ENCODE measurements around the gene SPATS2.

GRCh38 chr12:49503674-49504180, 136.5 kb downstream of the SPATS2 start:
- TF ChIP-seq, protein P1, sequence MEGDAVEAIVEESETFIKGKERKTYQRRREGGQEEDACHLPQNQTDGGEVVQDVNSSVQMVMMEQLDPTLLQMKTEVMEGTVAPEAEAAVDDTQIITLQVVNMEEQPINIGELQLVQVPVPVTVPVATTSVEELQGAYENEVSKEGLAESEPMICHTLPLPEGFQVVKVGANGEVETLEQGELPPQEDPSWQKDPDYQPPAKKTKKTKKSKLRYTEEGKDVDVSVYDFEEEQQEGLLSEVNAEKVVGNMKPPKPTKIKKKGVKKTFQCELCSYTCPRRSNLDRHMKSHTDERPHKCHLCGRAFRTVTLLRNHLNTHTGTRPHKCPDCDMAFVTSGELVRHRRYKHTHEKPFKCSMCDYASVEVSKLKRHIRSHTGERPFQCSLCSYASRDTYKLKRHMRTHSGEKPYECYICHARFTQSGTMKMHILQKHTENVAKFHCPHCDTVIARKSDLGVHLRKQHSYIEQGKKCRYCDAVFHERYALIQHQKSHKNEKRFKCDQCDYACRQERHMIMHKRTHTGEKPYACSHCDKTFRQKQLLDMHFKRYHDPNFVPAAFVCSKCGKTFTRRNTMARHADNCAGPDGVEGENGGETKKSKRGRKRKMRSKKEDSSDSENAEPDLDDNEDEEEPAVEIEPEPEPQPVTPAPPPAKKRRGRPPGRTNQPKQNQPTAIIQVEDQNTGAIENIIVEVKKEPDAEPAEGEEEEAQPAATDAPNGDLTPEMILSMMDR (IDR thresholded peaks at IDR 0.05), result no peak
- no peak for TF ChIP-seq ZFX (IDR thresholded peaks at IDR 0.05; ENCODE audit: borderline replicate concordance)
